NK-92 (cell line): ENCODE results near the gene FGF4.
"Not testable (repeated sequence)": the region's sequence is repeated elsewhere in the genome, so short reads cannot be mapped to it uniquely, and the experiment has no call there.

Source experiments
- DNase-seq: peaks from one replicate; lab custom pipeline; 2025; ENCODE audit not compliant: unreplicated experiment; lab: John Stamatoyannopoulos, UW

The FGF4 gene

GRCh38 chr11:69774354-69775162 lies 583 bp downstream of the FGF4 start:
- DNase-seq = no peak

GRCh38 chr11:69773626-69774353 lies 1.4 kb downstream of the FGF4 start:
- no peak for DNase-seq

GRCh38 chr11:69771466-69771865 lies 3.7 kb downstream of the FGF4 start:
- no peak for DNase-seq

- no peak for DNase-seq
Measured at GRCh38 chr11:69770540-69770939, 4.6 kb downstream of the FGF4 start.

- DNase-seq = no peak
Measured at GRCh38 chr11:69765498-69765995, 9.6 kb downstream of the FGF4 start.

GRCh38 chr11:69764918-69765317 lies 10.2 kb downstream of the FGF4 start:
- not testable (repeated sequence) for DNase-seq

GRCh38 chr11:69760319-69760718 lies 14.8 kb downstream of the FGF4 start:
- no peak for DNase-seq

GRCh38 chr11:69752890-69753289 lies 22.3 kb downstream of the FGF4 start:
- no peak for DNase-seq

- no peak for DNase-seq
Measured at GRCh38 chr11:69750875-69751597, 24.1 kb downstream of the FGF4 start.

- no peak for DNase-seq
Measured at GRCh38 chr11:69750108-69750850, 24.9 kb downstream of the FGF4 start.

- DNase-seq = no peak
Measured at GRCh38 chr11:69748637-69749036, 26.5 kb downstream of the FGF4 start.

GRCh38 chr11:69746752-69747742 lies 28.1 kb downstream of the FGF4 start:
- no peak for DNase-seq

- DNase-seq = no peak
Measured at GRCh38 chr11:69746140-69746539, 29.0 kb downstream of the FGF4 start.

- DNase-seq = no peak
Measured at GRCh38 chr11:69745201-69745600, 29.9 kb downstream of the FGF4 start.

GRCh38 chr11:69744435-69744834 lies 30.7 kb downstream of the FGF4 start:
- no peak for DNase-seq

GRCh38 chr11:69734841-69735240 lies 40.3 kb downstream of the FGF4 start:
- DNase-seq = no peak

GRCh38 chr11:69734367-69734766 lies 40.8 kb downstream of the FGF4 start:
- DNase-seq = no peak

GRCh38 chr11:69732910-69733309 lies 42.2 kb downstream of the FGF4 start:
- no peak for DNase-seq

- no peak for DNase-seq
Measured at GRCh38 chr11:69731110-69731509, 44.0 kb downstream of the FGF4 start.

GRCh38 chr11:69730500-69730899 lies 44.6 kb downstream of the FGF4 start:
- no peak for DNase-seq
